SU-DHL-6 (cell line): ENCODE measurements around the gene PGPEP1.

Source experiments
- H2AFZ ChIP-seq: fragments of 200-600 bp; sonication (generic); 2 replicates; pipeline ENCODE4 v1.6.1; 2014; ENCODE audit warnings: low read depth, mild to moderate bottlenecking, moderate library complexity, mixed read lengths, antibody characterized with exemption, low read length; ENCODE audit not compliant: severe bottlenecking
- H3F3A ChIP-seq: fragments of 200-600 bp; shearing (Covaris generic); 2 replicates; pipeline ENCODE4 v1.6.0; 2016; ENCODE audit warnings: antibody characterized with exemption, mild to moderate bottlenecking; ENCODE audit not compliant: insufficient read depth
- H3K27ac ChIP-seq: fragments of 200-600 bp; sonication (generic); 2 replicates; pipeline ENCODE4 v1.5.1; 2016; ENCODE audit warnings: low read depth, mild to moderate bottlenecking, low read length, moderate library complexity, mixed read lengths
- H3K27me3 ChIP-seq: fragments of 200-600 bp; sonication (generic), shearing (Covaris generic); 2 replicates; pipeline ENCODE4 v1.6.0; 2014; ENCODE audit warnings: mild to moderate bottlenecking, low read length
- H3K36me3 ChIP-seq: fragments of 200-600 bp; sonication (generic); 2 replicates; pipeline ENCODE4 v1.6.1; 2014; ENCODE audit warnings: mild to moderate bottlenecking, low read length, mixed read lengths
- H3K4me2 ChIP-seq: fragments of 300-600, 200-600 bp; shearing (Covaris generic), sonication (generic); 2 replicates; pipeline ENCODE4 v1.6.0; 2014; ENCODE audit warnings: low read length, low read depth, mild to moderate bottlenecking; ENCODE audit not compliant: poor library complexity, severe bottlenecking
- H3K4me3 ChIP-seq: fragments of 200-600 bp; sonication (generic); 2 replicates; pipeline ENCODE4 v1.5.1; 2014; ENCODE audit warnings: antibody characterized with exemption, low read length, mild to moderate bottlenecking, mixed read lengths; ENCODE audit not compliant: insufficient read depth, poor library complexity, severe bottlenecking
- H3K79me2 ChIP-seq: fragments of 200-600 bp; sonication (generic); 2 replicates; pipeline ENCODE4 v1.6.1; 2014; ENCODE audit warnings: mild to moderate bottlenecking, low read length, moderate library complexity; ENCODE audit not compliant: insufficient read depth
- H3K9ac ChIP-seq: fragments of 200-600 bp; sonication (generic); 2 replicates; pipeline ENCODE4 v1.7.0; 2014; ENCODE audit warnings: mild to moderate bottlenecking, low read length
- H3K9me2 ChIP-seq: fragments of 200-600 bp; sonication (generic); replicated peaks from 2 replicates; pipeline ENCODE4 v1.6.1; 2014; ENCODE audit warnings: low read length; ENCODE audit not compliant: insufficient read depth
- H3K9me3 ChIP-seq: fragments of 200-600 bp; sonication (generic); 2 replicates; pipeline ENCODE4 v1.6.1; 2014; ENCODE audit warnings: low read length, mixed read lengths; ENCODE audit not compliant: insufficient read depth
- H4K20me1 ChIP-seq: fragments of 200-600 bp; sonication (generic); 2 replicates; pipeline ENCODE4 v1.6.1; 2014; ENCODE audit warnings: low read depth, mild to moderate bottlenecking, antibody characterized with exemption, low read length, moderate library complexity, mixed read lengths
- CTCF ChIP-seq: fragments of 200-600 bp; sonication (generic); IDR thresholded peaks from one replicate; pipeline ENCODE4 v1.5.1; 2017; ENCODE audit warnings: antibody characterized with exemption, mild to moderate bottlenecking, low read length, moderate library complexity; ENCODE audit not compliant: insufficient read depth, poor library complexity, severe bottlenecking
- EZH2phosphoT487 ChIP-seq: fragments of 200-600 bp; sonication (generic), shearing (Covaris generic); conservative IDR thresholded peaks from 2 replicates; pipeline ENCODE4 v1.6.1; 2018; ENCODE audit warnings: mild to moderate bottlenecking, antibody characterized with exemption, low read length, moderate library complexity, mixed read lengths

The PGPEP1 gene

GRCh38 chr19:18312092-18312534 lies 28.3 kb upstream of the PGPEP1 start:
- H3K4me2 ChIP-seq, result no peak overlapping the region
- no peak overlapping the region for H3K4me3 ChIP-seq
- H3K9me3 ChIP-seq, result no peaks in the 10 kb centered on the region
- no peaks in the 10 kb centered on the region for H3K9me2 ChIP-seq
- H3K27me3 ChIP-seq, result no peaks in the 10 kb centered on the region
- TF ChIP-seq CTCF (no peak), EZH2phosphoT487 (no peak)
- H3K36me3 ChIP-seq, result no peaks in the 10 kb centered on the region
- no peaks in the 10 kb centered on the region for H3K79me2 ChIP-seq
- no peaks in the 10 kb centered on the region for H4K20me1 ChIP-seq
- H3F3A ChIP-seq, result peaks cover under 1% of the 10 kb centered on the region; the same call in 1 of the 2 replicates
- no peak overlapping the region for H3K9ac ChIP-seq
- no peak overlapping the region for H3K27ac ChIP-seq
- no peak overlapping the region for H2AFZ ChIP-seq

GRCh38 chr19:18313398-18313797 lies 27.0 kb upstream of the PGPEP1 start:
- Histone ChIP-seq H3K36me3 (no peaks in the 10 kb centered on the region), H3K27ac (no peak overlapping the region)

GRCh38 chr19:18317961-18318800 lies 22.2 kb upstream of the PGPEP1 start:
- Histone ChIP-seq H3K4me3 (no peak overlapping the region), H3K27ac (no peak overlapping the region), H3K9me3 (no peaks in the 10 kb centered on the region), H3K36me3 (no peaks in the 10 kb centered on the region), H3K9me2 (no peaks in the 10 kb centered on the region), H3F3A (peaks cover under 1% of the 10 kb centered on the region; the same call in 1 of the 2 replicates), H2AFZ (no peak overlapping the region), H3K79me2 (peaks cover 45% of the 10 kb centered on the region), H3K4me2 (no peak overlapping the region), H3K27me3 (no peaks in the 10 kb centered on the region), H4K20me1 (no peaks in the 10 kb centered on the region), H3K9ac (no peak overlapping the region)
- no peak for TF ChIP-seq EZH2phosphoT487
- no peak for TF ChIP-seq CTCF

More at GRCh38 chr19:18313398-18313797, 27.0 kb upstream of the PGPEP1 start:
- Histone ChIP-seq H3K4me3 (no peak overlapping the region), H3F3A (no peaks in the 10 kb centered on the region), H3K79me2 (0 out of 2 replicates have a peak, but pooled peaks cover 10% of the 10 kb centered on the region), H4K20me1 (no peaks in the 10 kb centered on the region), H2AFZ (no peak overlapping the region), H3K4me2 (no peak overlapping the region), H3K9ac (no peak overlapping the region), H3K27me3 (no peaks in the 10 kb centered on the region), H3K9me3 (no peaks in the 10 kb centered on the region), H3K9me2 (no peaks in the 10 kb centered on the region)
- no peak for TF ChIP-seq CTCF
- no peak for TF ChIP-seq EZH2phosphoT487
